Activated CD4-positive, alpha-beta T cell treated with anti-CD3 and anti-CD28 coated beads, Interleukin-2, amount 10 ng/mL, durations not matched to agents 7 days and 5 days (primary cell): Measurements from ENCODE around the gene SUSD1. TPM values are rescaled to one million over a fixed set of nuclear protein-coding genes. Genes with fewer than 3 reads are reported as not detected.
"Not testable (repeated sequence)": the region's sequence is repeated elsewhere in the genome, so short reads cannot be mapped to it uniquely, and the experiment has no call there.

Experiments used
- CTCF ChIA-PET: fragments of 350-600 bp; sonication (Branson Sonifier 250); formaldehyde crosslinking; loops from one replicate; lab custom pipeline; 2021; ENCODE audit warnings: antibody characterized with exemption; lab: Charles Lee
- POLR2A ChIA-PET: fragments of 350-600 bp; sonication (Branson Sonifier 250); formaldehyde crosslinking; loops from one replicate; lab custom pipeline; 2021; ENCODE audit warnings: antibody characterized with exemption; lab: Charles Lee
- DNase-seq: peaks from one replicate; pipeline ENCODE4 v3.0.0-alpha.2; 2020
- H3K27ac Mint-ChIP-seq: one replicate; pipeline ENCODE4 v1.8.0; 2021; ENCODE audit warnings: mild to moderate bottlenecking, moderate library complexity, mixed read lengths
- H3K27me3 Mint-ChIP-seq: one replicate; pipeline ENCODE4 v1.8.0; 2021; ENCODE audit warnings: mixed read lengths
- H3K36me3 Mint-ChIP-seq: one replicate; pipeline ENCODE4 v1.8.0; 2021; ENCODE audit warnings: low read depth, mixed read lengths
- H3K4me1 Mint-ChIP-seq: one replicate; pipeline ENCODE4 v1.8.0; 2021; ENCODE audit warnings: mixed read lengths
- H3K4me3 Mint-ChIP-seq: one replicate; pipeline ENCODE4 v1.8.0; 2021; ENCODE audit warnings: mild to moderate bottlenecking, moderate library complexity, mixed read lengths
- H3K9me3 Mint-ChIP-seq: one replicate; pipeline ENCODE4 v1.8.0; 2021; ENCODE audit warnings: mixed read lengths
- total RNA-seq, 2 experiments: library from RNA; stranded (reverse); gene quantifications; one replicate each; pipeline ENCODE4 v1.2.3, GENCODE V29; 2021

Gene SUSD1
- 10 to 100 TPM; 12.0 to 14.7 TPM for total RNA-seq

GRCh38 chr9:112174965-112175795, at the start of gene SUSD1:
Gene SUSD1, minus strand, starts transcription at chr9:112175297. Its CDS starts 62 bp downstream, at chr9:112175235.
- DNase-seq, result peak; percentile 33
- ChIA-PET POLR2A (interaction anchor here (0.6 kb wide), 2 partner anchors 211 to 400 kb away, joined by 4 to 5 read pairs; no protein-coding TSS in a partner anchor), CTCF (interaction anchor here (1.8 to 3.1 kb wide), 2 partner anchors 11 to 13 kb away, joined by 6 to 13 read pairs; no protein-coding TSS in a partner anchor)
- Mint-ChIP-seq H3K9me3 (peaks cover 12% of the 10 kb centered on the region), H3K4me3 (peak within 1 kb of the TSS; percentile 88), H3K27me3 (peaks cover 14% of the 10 kb centered on the region), H3K4me1 (peaks cover 75% of the 10 kb centered on the region), H3K27ac (peak within 1 kb of the TSS; percentile 97), H3K36me3 (peaks cover 27% of the 10 kb centered on the region)

- DNase-seq, result no peak
- no peak overlapping the region for H3K27ac Mint-ChIP-seq
- POLR2A ChIA-PET, result no interaction called here
- no peak overlapping the region for H3K4me3 Mint-ChIP-seq
- H3K9me3 Mint-ChIP-seq, result no peaks in the 10 kb centered on the region
- H3K4me1 Mint-ChIP-seq, result peaks cover 5% of the 10 kb centered on the region
- CTCF ChIA-PET, result interaction anchor here (1.5 to 1.6 kb wide), 2 partner anchors 10 to 11 kb away, joined by 4 read pairs; no protein-coding TSS in a partner anchor
- peaks cover 62% of the 10 kb centered on the region for H3K36me3 Mint-ChIP-seq
- no peaks in the 10 kb centered on the region for H3K27me3 Mint-ChIP-seq
Observed at GRCh38 chr9:112224401-112225289, 49.5 kb upstream of the SUSD1 start.

GRCh38 chr9:112218908-112219307, 43.8 kb upstream of the SUSD1 start:
- Mint-ChIP-seq H3K27me3 (no peaks in the 10 kb centered on the region), H3K4me1 (peaks cover 24% of the 10 kb centered on the region), H3K27ac (peak overlapping the region; percentile 82), H3K4me3 (peak overlapping the region; percentile 21), H3K9me3 (no peaks in the 10 kb centered on the region), H3K36me3 (peaks cover 56% of the 10 kb centered on the region)
- ChIA-PET CTCF (interaction anchor here (0.5 to 1.2 kb wide), 6 partner anchors 13 to 1191 kb away, joined by 3 to 5 read pairs (median 3); partner anchors contain the start of genes C9orf43 and POLE3), POLR2A (no interaction called here)
- DNase-seq, result peak; percentile 37

- Mint-ChIP-seq H3K27me3 (no peaks in the 10 kb centered on the region), H3K27ac (no peak overlapping the region), H3K4me1 (peaks cover 3% of the 10 kb centered on the region), H3K36me3 (peaks cover 75% of the 10 kb centered on the region), H3K9me3 (peaks cover 15% of the 10 kb centered on the region), H3K4me3 (no peak overlapping the region)
- ChIA-PET POLR2A (no interaction called here), CTCF (interaction anchor here (0.9 kb wide), 1 partner anchor 25 kb away, joined by 3 read pairs; no protein-coding TSS in a partner anchor)
- DNase-seq, result no peak
Observed at GRCh38 chr9:112212926-112213325, 37.8 kb upstream of the SUSD1 start.

- H3K36me3 Mint-ChIP-seq, result peaks cover 84% of the 10 kb centered on the region
- peaks cover 36% of the 10 kb centered on the region for H3K9me3 Mint-ChIP-seq
- H3K27ac Mint-ChIP-seq, result no peak overlapping the region
- DNase-seq, result no peak
- no peaks in the 10 kb centered on the region for H3K4me1 Mint-ChIP-seq
- H3K27me3 Mint-ChIP-seq, result no peaks in the 10 kb centered on the region
- ChIA-PET CTCF (interaction anchor here (1.3 to 1.9 kb wide), 2 partner anchors 8 to 31 kb away, joined by 3 to 5 read pairs; no protein-coding TSS in a partner anchor), POLR2A (no interaction called here)
- H3K4me3 Mint-ChIP-seq, result no peak overlapping the region
Observed at GRCh38 chr9:112207451-112207850, 32.4 kb upstream of the SUSD1 start.

- Mint-ChIP-seq H3K27ac (no peak overlapping the region), H3K4me3 (no peak overlapping the region), H3K36me3 (peaks cover 56% of the 10 kb centered on the region), H3K4me1 (peaks cover 6% of the 10 kb centered on the region), H3K9me3 (peaks cover 30% of the 10 kb centered on the region), H3K27me3 (no peaks in the 10 kb centered on the region)
- CTCF ChIA-PET, result no interaction called here
- no peak for DNase-seq
- POLR2A ChIA-PET, result no interaction called here
Observed at GRCh38 chr9:112203536-112203935, 28.4 kb upstream of the SUSD1 start.

- POLR2A ChIA-PET, result no interaction called here
- Mint-ChIP-seq H3K27ac (no peak overlapping the region), H3K27me3 (no peaks in the 10 kb centered on the region), H3K4me3 (no peak overlapping the region), H3K36me3 (peaks cover 30% of the 10 kb centered on the region), H3K4me1 (peaks cover 13% of the 10 kb centered on the region), H3K9me3 (peaks cover 14% of the 10 kb centered on the region)
- CTCF ChIA-PET, result interaction anchor here (2.1 kb wide), 1 partner anchor 18 kb away, joined by 4 read pairs; no protein-coding TSS in a partner anchor
- DNase-seq, result no peak
Observed at GRCh38 chr9:112200711-112201110, 25.6 kb upstream of the SUSD1 start.

GRCh38 chr9:112198646-112199045, 23.5 kb upstream of the SUSD1 start:
- no peak overlapping the region for H3K4me3 Mint-ChIP-seq
- CTCF ChIA-PET, result interaction anchor here (1.7 kb wide), 1 partner anchor 10 kb away, joined by 5 read pairs; no protein-coding TSS in a partner anchor
- POLR2A ChIA-PET, result no interaction called here
- peaks cover 9% of the 10 kb centered on the region for H3K9me3 Mint-ChIP-seq
- peaks cover 12% of the 10 kb centered on the region for H3K36me3 Mint-ChIP-seq
- no peak overlapping the region for H3K27ac Mint-ChIP-seq
- DNase-seq, result no peak
- H3K4me1 Mint-ChIP-seq, result peaks cover 13% of the 10 kb centered on the region
- no peaks in the 10 kb centered on the region for H3K27me3 Mint-ChIP-seq

- H3K27me3 Mint-ChIP-seq, result no peaks in the 10 kb centered on the region
- H3K36me3 Mint-ChIP-seq, result peaks cover 11% of the 10 kb centered on the region
- DNase-seq, result no peak
- no peak overlapping the region for H3K4me3 Mint-ChIP-seq
- H3K27ac Mint-ChIP-seq, result no peak overlapping the region
- H3K4me1 Mint-ChIP-seq, result peaks cover 13% of the 10 kb centered on the region
- ChIA-PET CTCF (interaction anchor here (0.6 to 1.8 kb wide), 3 partner anchors 14 to 1006 kb away, joined by 3 to 6 read pairs (median 5); no protein-coding TSS in a partner anchor), POLR2A (no interaction called here)
- H3K9me3 Mint-ChIP-seq, result peaks cover 4% of the 10 kb centered on the region
Observed at GRCh38 chr9:112194969-112195431, 19.9 kb upstream of the SUSD1 start.

- ChIA-PET CTCF (interaction anchor here (0.6 to 1.8 kb wide), 5 partner anchors 9 to 315 kb away, joined by 3 to 6 read pairs (median 5); no protein-coding TSS in a partner anchor), POLR2A (no interaction called here)
- no peak overlapping the region for H3K27ac Mint-ChIP-seq
- no peak for DNase-seq
- H3K4me1 Mint-ChIP-seq, result peaks cover 9% of the 10 kb centered on the region
- H3K27me3 Mint-ChIP-seq, result no peaks in the 10 kb centered on the region
- H3K9me3 Mint-ChIP-seq, result peaks cover 4% of the 10 kb centered on the region
- no peak overlapping the region for H3K4me3 Mint-ChIP-seq
- peaks cover 5% of the 10 kb centered on the region for H3K36me3 Mint-ChIP-seq
Observed at GRCh38 chr9:112193572-112194288, 18.6 kb upstream of the SUSD1 start.

GRCh38 chr9:112190320-112190719, 15.2 kb upstream of the SUSD1 start:
- DNase-seq, H3K36me3 Mint-ChIP-seq, H3K9me3 Mint-ChIP-seq, H3K4me1 Mint-ChIP-seq, CTCF ChIA-PET, POLR2A ChIA-PET, H3K27me3 Mint-ChIP-seq, H3K4me3 Mint-ChIP-seq: not testable (repeated sequence)
- H3K27ac Mint-ChIP-seq, result peak overlapping the region; percentile 43
